Inferior parietal cortex (tissue), 1 donor: ENCODE measurements around the gene MAEA.
"Not testable (repeated sequence)": the region's sequence is repeated elsewhere in the genome, so short reads cannot be mapped to it uniquely, and the experiment has no call there.

Experiments
- DNase-seq: peaks from one replicate; pipeline ENCODE4 v3.0.0-alpha.2; 2016; ENCODE audit errors: extremely low spot score

The MAEA gene

GRCh38 chr4:1334579-1334895 is 44.8 kb downstream of the MAEA start:
- no peak for DNase-seq

GRCh38 chr4:1335193-1335883 is 45.6 kb downstream of the MAEA start:
- DNase-seq: not testable (repeated sequence)

- DNase-seq: no peak
These were observed 46.4 kb downstream of the MAEA start for GRCh38 chr4:1336088-1336491.

- DNase-seq: no peak
These were observed 47.7 kb downstream of the MAEA start for GRCh38 chr4:1337376-1337831.

- DNase-seq: no peak
These were observed 48.5 kb downstream of the MAEA start for GRCh38 chr4:1337951-1338751.

GRCh38 chr4:1338752-1339414 is 49.2 kb downstream of the MAEA start:
- DNase-seq: no peak

GRCh38 chr4:1339489-1339888 is 49.8 kb downstream of the MAEA start:
- no peak for DNase-seq

GRCh38 chr4:1340181-1340747 is 50.6 kb downstream of the MAEA start:
- no peak for DNase-seq

GRCh38 chr4:1340861-1341260 is 51.2 kb downstream of the MAEA start:
- no peak for DNase-seq

GRCh38 chr4:1342003-1342402 is 52.3 kb downstream of the MAEA start:
- no peak for DNase-seq

GRCh38 chr4:1344696-1345095 is 55.0 kb downstream of the MAEA start:
- no peak for DNase-seq

- DNase-seq: no peak
These were observed 56.5 kb downstream of the MAEA start for GRCh38 chr4:1345903-1346780.

- DNase-seq: peak; percentile 99
These were observed 57.2 kb downstream of the MAEA start, which contains the start of gene UVSSA for GRCh38 chr4:1346781-1347409. Gene UVSSA, plus strand, starts transcription at chr4:1347208. Its CDS starts 884 bp downstream, at chr4:1348092.

- peak; percentile 25 for DNase-seq
These were observed 57.7 kb downstream of the MAEA start for GRCh38 chr4:1347410-1347864.

GRCh38 chr4:1348014-1348513 is 58.4 kb downstream of the MAEA start:
- no peak for DNase-seq

GRCh38 chr4:1348746-1349145 is 59.1 kb downstream of the MAEA start:
- DNase-seq: no peak

- DNase-seq: no peak
These were observed 59.9 kb downstream of the MAEA start for GRCh38 chr4:1349359-1350168.

- no peak for DNase-seq
These were observed 60.5 kb downstream of the MAEA start for GRCh38 chr4:1350169-1350520.

- peak; percentile 80 for DNase-seq
These were observed 62.3 kb downstream of the MAEA start for GRCh38 chr4:1351854-1352566.
